NT2/D1 (cell line): ENCODE results near the gene STRN3.
"Not testable (repeated sequence)": the region's sequence is repeated elsewhere in the genome, so short reads cannot be mapped to it uniquely, and the experiment has no call there.

ENCODE experiments used
- DNase-seq: peaks from one replicate; pipeline ENCODE4 v3.0.0-alpha.2; 2011; ENCODE audit warnings: low read depth, low spot score
- H3K27me3 ChIP-seq: 2 replicates; pipeline ENCODE4 v1.6.0; 2011; ENCODE audit warnings: mild to moderate bottlenecking; ENCODE audit not compliant: insufficient read length, insufficient read depth
- H3K36me3 ChIP-seq: 2 replicates; pipeline ENCODE4 v1.6.1; 2011; ENCODE audit warnings: mild to moderate bottlenecking, low read length, mixed read lengths; ENCODE audit not compliant: insufficient read depth, insufficient read length
- H3K4me1 ChIP-seq: 2 replicates; pipeline ENCODE4 v1.5.1; 2011; ENCODE audit not compliant: insufficient read depth, insufficient read length
- H3K4me3 ChIP-seq: 2 replicates; pipeline ENCODE4 v1.5.1; 2011; ENCODE audit warnings: low read depth; ENCODE audit not compliant: insufficient read length
- H3K9ac ChIP-seq: 2 replicates; pipeline ENCODE4 v1.6.0; 2011; ENCODE audit warnings: low read depth; ENCODE audit not compliant: insufficient read length
- H3K9me3 ChIP-seq: 2 replicates; pipeline ENCODE4 v1.5.1; 2011; ENCODE audit warnings: mild to moderate bottlenecking, low read length; ENCODE audit not compliant: insufficient read depth
- SUZ12 ChIP-seq: IDR thresholded peaks from 2 replicates; pipeline ENCODE4 v1.6.1; 2011; ENCODE audit not compliant: insufficient read length, insufficient read depth; ENCODE audit errors: extremely low read depth
- YY1 ChIP-seq: IDR thresholded peaks from 2 replicates; pipeline ENCODE4 v1.6.1; 2011; ENCODE audit not compliant: insufficient read length, insufficient read depth
- ZNF274 ChIP-seq: IDR thresholded peaks from 2 replicates; pipeline ENCODE4 v1.6.1; 2011; ENCODE audit warnings: mild to moderate bottlenecking, low read depth, low read length

The STRN3 gene

GRCh38 chr14:31047503-31047902 is 21.3 kb upstream of the STRN3 start:
- TF ChIP-seq YY1 (no peak), ZNF274 (no peak), SUZ12 (no peak)
- H3K27me3 ChIP-seq: no peaks in the 10 kb centered on the region
- no peak overlapping the region for H3K4me3 ChIP-seq
- no peak for DNase-seq
- H3K36me3 ChIP-seq: no peaks in the 10 kb centered on the region
- no peaks in the 10 kb centered on the region for H3K9me3 ChIP-seq
- no peaks in the 10 kb centered on the region for H3K4me1 ChIP-seq
- no peak overlapping the region for H3K9ac ChIP-seq

- Histone ChIP-seq H3K9ac (no peak overlapping the region), H3K36me3 (no peaks in the 10 kb centered on the region), H3K4me1 (no peaks in the 10 kb centered on the region), H3K4me3 (no peak overlapping the region), H3K9me3 (no peaks in the 10 kb centered on the region), H3K27me3 (no peaks in the 10 kb centered on the region)
- no peak for DNase-seq
- TF ChIP-seq SUZ12 (no peak), YY1 (no peak), ZNF274 (no peak)
Observed at GRCh38 chr14:31045501-31046080, 19.4 kb upstream of the STRN3 start.

GRCh38 chr14:31043379-31043778 is 17.2 kb upstream of the STRN3 start:
- Histone ChIP-seq H3K36me3 (no peaks in the 10 kb centered on the region), H3K4me1 (no peaks in the 10 kb centered on the region), H3K27me3 (no peaks in the 10 kb centered on the region), H3K9me3 (no peaks in the 10 kb centered on the region), H3K9ac (no peak overlapping the region), H3K4me3 (no peak overlapping the region)
- DNase-seq: no peak
- TF ChIP-seq YY1 (no peak), ZNF274 (no peak), SUZ12 (no peak)

GRCh38 chr14:31042893-31043292 is 16.7 kb upstream of the STRN3 start:
- not testable (repeated sequence) for H3K4me1 ChIP-seq, H3K9me3 ChIP-seq, H3K9ac ChIP-seq, H3K27me3 ChIP-seq, H3K36me3 ChIP-seq, H3K4me3 ChIP-seq, DNase-seq

GRCh38 chr14:31042300-31042699 is 16.1 kb upstream of the STRN3 start:
- no peaks in the 10 kb centered on the region for H3K9me3 ChIP-seq
- no peaks in the 10 kb centered on the region for H3K27me3 ChIP-seq
- TF ChIP-seq ZNF274: no peak
- no peak for TF ChIP-seq YY1
- no peak for TF ChIP-seq SUZ12
- no peak overlapping the region for H3K9ac ChIP-seq
- no peak for DNase-seq
- H3K4me3 ChIP-seq: no peak overlapping the region
- H3K4me1 ChIP-seq: no peaks in the 10 kb centered on the region
- no peaks in the 10 kb centered on the region for H3K36me3 ChIP-seq

- Histone ChIP-seq H3K9me3 (no peaks in the 10 kb centered on the region), H3K4me1 (no peaks in the 10 kb centered on the region), H3K27me3 (no peaks in the 10 kb centered on the region), H3K4me3 (no peak overlapping the region), H3K36me3 (no peaks in the 10 kb centered on the region), H3K9ac (no peak overlapping the region)
- no peak for DNase-seq
- TF ChIP-seq SUZ12: no peak
- TF ChIP-seq YY1: no peak
- TF ChIP-seq ZNF274: no peak
Observed at GRCh38 chr14:31038521-31039166, 12.5 kb upstream of the STRN3 start.

- H3K36me3 ChIP-seq: no peaks in the 10 kb centered on the region
- H3K27me3 ChIP-seq: no peaks in the 10 kb centered on the region
- H3K9ac ChIP-seq: no peak overlapping the region
- no peak for DNase-seq
- TF ChIP-seq ZNF274 (no peak), SUZ12 (no peak), YY1 (no peak)
- H3K9me3 ChIP-seq: no peaks in the 10 kb centered on the region
- H3K4me1 ChIP-seq: no peaks in the 10 kb centered on the region
- H3K4me3 ChIP-seq: no peak overlapping the region
Observed at GRCh38 chr14:31037709-31038221, 11.6 kb upstream of the STRN3 start.

GRCh38 chr14:31036552-31036951 is 10.4 kb upstream of the STRN3 start:
- no peak for DNase-seq
- Histone ChIP-seq H3K4me1 (no peaks in the 10 kb centered on the region), H3K36me3 (no peaks in the 10 kb centered on the region), H3K27me3 (no peaks in the 10 kb centered on the region), H3K4me3 (no peak overlapping the region), H3K9ac (no peak overlapping the region), H3K9me3 (no peaks in the 10 kb centered on the region)
- TF ChIP-seq SUZ12: no peak
- TF ChIP-seq ZNF274: no peak
- no peak for TF ChIP-seq YY1
